BJ (cell line): ENCODE data around the gene XPO4. TPM values are rescaled to one million over a fixed set of nuclear protein-coding genes. Genes with fewer than 3 reads are reported as not detected.

Experiments
- CTCF ChIA-PET: fragments of 350-600 bp; formaldehyde crosslinking; extraction: SDS; loops from one replicate; lab custom pipeline; 2021; ENCODE audit warnings: antibody characterized with exemption, inconsistent platforms; lab: Yijun Ruan, JAX
- POLR2A ChIA-PET: fragments of 300-600 bp; sonication (Branson Sonifier 250); formaldehyde crosslinking; extraction: SDS; loops from one replicate; lab custom pipeline; 2021; ENCODE audit warnings: antibody characterized with exemption; lab: Charles Lee
- DNase-seq: peaks from one replicate; pipeline ENCODE4 v3.0.0-alpha.2; 2011; ENCODE audit warnings: low read depth
- H3K27me3 ChIP-seq: 2 replicates; pipeline ENCODE4 v1.6.0; 2011; ENCODE audit warnings: low read length; ENCODE audit not compliant: control insufficient read depth, insufficient read depth
- H3K36me3 ChIP-seq: 2 replicates; pipeline ENCODE4 v1.5.1; 2011; ENCODE audit warnings: low read length; ENCODE audit not compliant: control insufficient read depth, insufficient read depth
- H3K4me3 ChIP-seq: 2 replicates; pipeline ENCODE4 v1.5.1; 2011; ENCODE audit warnings: low read depth, mild to moderate bottlenecking, control low read depth, low read length
- CTCF ChIP-seq: IDR thresholded peaks from 2 replicates; pipeline ENCODE4 v1.5.1; 2011; ENCODE audit warnings: low read depth, mild to moderate bottlenecking, control low read depth, inconsistent platforms, low read length, moderate library complexity; ENCODE audit not compliant: insufficient read depth
- polyA plus RNA-seq: library from polyadenylated mRNA; depleted of rRNA; stranded (reverse); fragments of >200 nt; gene quantifications from 2 replicates; pipeline ENCODE4 v1.2.3, GENCODE V29; 2011

The XPO4 gene
- polyA plus RNA-seq, 1 experiment, result 4.9 TPM

DNA sequence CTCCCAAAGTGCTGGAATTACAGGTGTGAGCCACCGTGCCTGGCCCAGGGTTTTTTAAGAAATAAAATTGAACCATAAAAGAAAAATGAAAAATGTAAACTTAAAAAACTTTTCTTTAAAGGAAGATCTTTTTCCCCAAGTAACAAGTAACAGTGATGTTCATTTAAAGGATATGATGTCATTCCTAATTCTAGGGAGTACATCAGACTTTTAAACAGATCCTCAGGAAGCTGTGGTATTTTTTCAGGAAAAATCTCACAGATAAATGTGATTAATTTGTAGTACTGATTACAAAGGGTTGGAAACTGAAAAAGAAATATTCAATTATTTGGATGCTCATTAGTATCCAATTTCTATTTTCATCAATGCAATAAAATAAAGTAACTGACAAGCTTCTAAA, 114.2 kb downstream of the XPO4 start:
- ChIA-PET POLR2A (no interaction called here), CTCF (no interaction called here)
- Histone ChIP-seq H3K36me3 (peaks cover 4% of the 10 kb centered on the region; the same call in 1 of the 2 replicates), H3K4me3 (no peak overlapping the region), H3K27me3 (no peaks in the 10 kb centered on the region)
- TF ChIP-seq CTCF, result no peak
- no peak for DNase-seq

GRCh38 chr13:20787180-20787579, 115.4 kb downstream of the XPO4 start:
- H3K27me3 ChIP-seq, result no peaks in the 10 kb centered on the region
- no peak for DNase-seq
- no peak overlapping the region for H3K4me3 ChIP-seq
- peaks cover 4% of the 10 kb centered on the region; the same call in 1 of the 2 replicates for H3K36me3 ChIP-seq
- POLR2A ChIA-PET, result no interaction called here
- CTCF ChIA-PET, result no interaction called here
- no peak for TF ChIP-seq CTCF

GRCh38 chr13:20782116-20782708, 120.3 kb downstream of the XPO4 start:
- Histone ChIP-seq H3K4me3 (no peak overlapping the region), H3K27me3 (no peaks in the 10 kb centered on the region), H3K36me3 (peaks cover 2% of the 10 kb centered on the region; the same call in 1 of the 2 replicates)
- TF ChIP-seq CTCF, result no peak
- CTCF ChIA-PET, result no interaction called here
- POLR2A ChIA-PET, result interaction anchor here (0.6 kb wide), 1 partner anchor 9 kb away, joined by 3 read pairs; no protein-coding TSS in a partner anchor
- DNase-seq, result no peak

DNA sequence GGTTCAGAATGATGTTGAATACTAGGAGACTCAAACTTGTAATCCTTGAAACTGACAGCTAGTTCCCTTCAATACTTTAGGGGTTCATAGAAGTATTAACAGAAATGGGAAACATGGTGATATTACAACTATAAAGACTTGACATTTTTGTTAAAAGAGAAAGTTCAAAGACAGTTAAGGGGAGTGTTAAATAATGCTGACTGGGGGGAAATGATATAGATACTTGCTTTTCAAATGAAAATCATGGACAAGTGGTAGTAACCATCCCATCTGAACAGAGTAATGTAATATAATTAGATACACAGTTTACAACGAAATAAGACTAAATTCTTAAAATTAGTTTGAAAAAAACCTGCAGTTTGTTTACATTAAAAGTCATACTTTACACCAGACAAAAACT, 122.2 kb downstream of the XPO4 start:
- ChIA-PET CTCF (interaction anchor here (1.0 kb wide), 1 partner anchor 49 kb away, joined by 3 read pairs; no protein-coding TSS in a partner anchor), POLR2A (no interaction called here)
- H3K4me3 ChIP-seq, result no peak overlapping the region
- H3K36me3 ChIP-seq, result peaks cover 2% of the 10 kb centered on the region; the same call in 1 of the 2 replicates
- H3K27me3 ChIP-seq, result no peaks in the 10 kb centered on the region
- TF ChIP-seq CTCF, result no peak
- no peak for DNase-seq

GRCh38 chr13:20779405-20779804, 123.1 kb downstream of the XPO4 start:
- H3K4me3 ChIP-seq, result no peak overlapping the region
- CTCF ChIA-PET, result interaction anchor here (1.0 kb wide), 1 partner anchor 50 kb away, joined by 3 read pairs; no protein-coding TSS in a partner anchor
- TF ChIP-seq CTCF, result no peak
- POLR2A ChIA-PET, result no interaction called here
- DNase-seq, result no peak
- no peaks in the 10 kb centered on the region for H3K36me3 ChIP-seq
- H3K27me3 ChIP-seq, result no peaks in the 10 kb centered on the region
